A549 (cell line): ENCODE measurements around the gene SERINC5. TPM values are rescaled to one million over a fixed set of nuclear protein-coding genes. Genes with fewer than 3 reads are reported as not detected.

Experiments used
- ATAC-seq, 2 experiments: fragments of 200-7000 bp in 1 of 2; fragments of >200 bp in 1 of 2; cut with Nextera tagmentation in 1 of 2; cut with Tn5 transposase in 1 of 2; 3 replicates each; pipeline versions ENCODE4 v1.8.0 to v1.9.1; 2018 to 2020; ENCODE audit warnings: mild to moderate bottlenecking in 1 of 2, moderate library complexity in 1 of 2
- CTCF ChIA-PET: fragments of 300-600 bp; sonication (Branson Sonifier 250); formaldehyde crosslinking; extraction: SDS; loops from one replicate; lab custom pipeline; 2021; ENCODE audit warnings: antibody characterized with exemption, inconsistent platforms; lab: Yijun Ruan, JAX
- POLR2A ChIA-PET: fragments of 350-600 bp; formaldehyde crosslinking; extraction: SDS; loops from one replicate; lab custom pipeline; 2021; ENCODE audit warnings: antibody characterized with exemption, inconsistent platforms; lab: Yijun Ruan, JAX
- DNase-seq, 2 experiments: peaks; one replicate each; pipeline versions ENCODE4 v3.0.0 to v3.0.0-alpha.2; 2011 to 2016; ENCODE audit warnings: low read depth in 1 of 2, low spot score in 1 of 2
- FAIRE-seq: peaks from 2 replicates; lab custom pipeline; 2011; peaks lifted over from hg19 to GRCh38; lab: Jason Lieb, UNC
- H3K27ac ChIP-seq, 2 experiments: fragments of >200 bp; sonication (Bioruptor Twin); formaldehyde crosslinking; 3 replicates each; pipeline ENCODE4 v1.5.1; 2016 to 2017
- H3K4me1 ChIP-seq: fragments of >200 bp; sonication (Bioruptor Twin); formaldehyde crosslinking; 3 replicates; pipeline ENCODE4 v1.6.1; 2016
- H3K4me2 ChIP-seq: fragments of >200 bp; sonication (Bioruptor Twin); formaldehyde crosslinking; 3 replicates; pipeline ENCODE4 v1.6.1; 2016
- H3K4me3 ChIP-seq: fragments of >200 bp; sonication (Bioruptor Twin); formaldehyde crosslinking; 3 replicates; pipeline ENCODE4 v1.5.1; 2016
- H3K9me3 ChIP-seq: fragments of >200 bp; sonication (Bioruptor Twin); formaldehyde crosslinking; 3 replicates; pipeline ENCODE4 v1.6.1; 2016
- ATOH8 ChIP-seq: fragments of 250-450 bp; sonication (Bioruptor Pico); IDR thresholded peaks from 2 replicates; pipeline ENCODE4 v1.5.0; 2020; ENCODE audit warnings: low read depth, mild to moderate bottlenecking, moderate library complexity
- BCL3 ChIP-seq: fragments of >200 bp; sonication (Bioruptor Twin); formaldehyde crosslinking; IDR thresholded peaks from 3 replicates; pipeline ENCODE4 v1.6.1; 2016
- CHD2 ChIP-seq: fragments of 150-350 bp; IDR thresholded peaks from 2 replicates; pipeline ENCODE4 v1.6.1; 2014; ENCODE audit warnings: low read length; ENCODE audit not compliant: partially characterized antibody
- CTCF ChIP-seq: fragments of >200 bp; sonication (Bioruptor Twin); formaldehyde crosslinking; IDR thresholded peaks from 3 replicates; pipeline ENCODE4 v1.5.1; 2016
- EHMT2 ChIP-seq: fragments of 200-600 bp; sonication (generic); IDR thresholded peaks from 2 replicates; pipeline ENCODE4 v1.6.1; 2016; ENCODE audit warnings: antibody characterized with exemption, low read depth, mild to moderate bottlenecking, moderate library complexity
- ESRRA ChIP-seq: fragments of 150-350 bp; IDR thresholded peaks from 2 replicates; pipeline ENCODE4 v1.6.1; 2014; ENCODE audit warnings: mild to moderate bottlenecking, low read length, borderline replicate concordance
- FOSL2 ChIP-seq, 2 experiments: fragments of 450-650 bp in 1 of 2; fragments of >200 bp in 1 of 2; sonication (Bioruptor Twin) in 1 of 2; formaldehyde crosslinking; IDR thresholded peaks; 2 replicates each; pipeline versions ENCODE4 v1.5.0 to v1.6.1; 2016 to 2020; ENCODE audit warnings: mild to moderate bottlenecking in 1 of 2, moderate library complexity in 1 of 2
- HES2 ChIP-seq: fragments of >200 bp; sonication (Bioruptor Twin); formaldehyde crosslinking; IDR thresholded peaks from 2 replicates; pipeline ENCODE4 v1.6.1; 2016
- HMGXB4 ChIP-seq: fragments of 250-450 bp; sonication (Bioruptor Pico); IDR thresholded peaks from 2 replicates; pipeline ENCODE4 v1.5.0; 2021; ENCODE audit warnings: mild to moderate bottlenecking, moderate library complexity, borderline replicate concordance
- HOXB13 ChIP-seq: fragments of 250-450 bp; sonication (Bioruptor Pico); IDR thresholded peaks from 2 replicates; pipeline ENCODE4 v1.5.0; 2020; ENCODE audit warnings: low read depth, mild to moderate bottlenecking, moderate library complexity
- JUN ChIP-seq, 2 experiments: fragments of >200 bp; sonication (Bioruptor Twin); formaldehyde crosslinking; IDR thresholded peaks; 2 replicates in 1 of 2; 3 replicates in 1 of 2; pipeline ENCODE4 v1.6.1; 2016 to 2017
- MAZ ChIP-seq: fragments of 150-350 bp; IDR thresholded peaks from 2 replicates; pipeline ENCODE4 v1.6.1; 2014; ENCODE audit warnings: antibody characterized with exemption, low read depth, low read length, borderline replicate concordance
- PBX3 ChIP-seq: IDR thresholded peaks from 2 replicates; pipeline ENCODE4 v1.6.1; 2012
- RAD21 ChIP-seq, 2 experiments: fragments of >200 bp in 1 of 2; sonication (Bioruptor Twin) in 1 of 2; formaldehyde crosslinking in 1 of 2; IDR thresholded peaks in 1 of 2; conservative IDR thresholded peaks in 1 of 2; 2 replicates in 1 of 2; 3 replicates in 1 of 2; pipeline ENCODE4 v1.6.1; 2012 to 2018; ENCODE audit warnings: inconsistent platforms in 1 of 2
- RARB ChIP-seq: fragments of 250-450 bp; sonication (Bioruptor Pico); IDR thresholded peaks from 2 replicates; pipeline ENCODE4 v1.8.0; 2021; ENCODE audit warnings: mild to moderate bottlenecking, moderate library complexity
- RCOR1 ChIP-seq: fragments of 150-350 bp; IDR thresholded peaks from 2 replicates; pipeline ENCODE4 v1.6.1; 2014; ENCODE audit warnings: antibody characterized with exemption, low read length, low read depth
- SREBF2 ChIP-seq: fragments of 450-650 bp; IDR thresholded peaks from 2 replicates; pipeline ENCODE4 v1.6.1; 2014; ENCODE audit warnings: mild to moderate bottlenecking, moderate library complexity
- TFCP2L1 ChIP-seq: fragments of 250-450 bp; sonication (Bioruptor Pico); IDR thresholded peaks from 2 replicates; pipeline ENCODE4 v1.5.0; 2021; ENCODE audit warnings: mild to moderate bottlenecking
- ZSCAN20 ChIP-seq: fragments of 250-450 bp; sonication (Bioruptor Pico); IDR thresholded peaks from 2 replicates; pipeline ENCODE4 v1.8.0; 2022; ENCODE audit warnings: mild to moderate bottlenecking, moderate library complexity
- WGBS: methylation state at CpG from one replicate; pipeline ENCODE4 v1.1.6; 2017; ENCODE audit errors: missing lambda C conversion rate; 5-methylcytosine and 5-hydroxymethylcytosine counted together
- polyA plus RNA-seq, 4 experiments: library from polyadenylated mRNA; depleted of rRNA in 3 of 4; stranded (reverse); fragments of >200 nt; fragmentation: RNase III in 1 of 4; extraction: RNeasy Plus Mini Kit Qiagen cat#74134 plus additional on column Dnase treatment in 1 of 4; gene quantifications; 2 replicates in 3 of 4; 3 replicates in 1 of 4; pipeline ENCODE4 v1.2.3, GENCODE V29; 2011 to 2017

Gene SERINC5
- polyA plus RNA-seq, 2 of the 4 experiments (the other 2 are of a cell fraction): 7.0 to 13.4 TPM

- Histone ChIP-seq H3K9me3 (no peaks in the 10 kb centered on the region), H3K27ac (peak overlapping the region in 1 of 2 experiments; percentile 57; a peak in 3 of 6 replicates), H3K4me3 (no peak overlapping the region), H3K4me2 (peak overlapping the region; percentile 68; the same call in 2 of the 3 replicates), H3K4me1 (peaks cover 35% of the 10 kb centered on the region)
- TF ChIP-seq FOSL2 (IDR thresholded peaks at IDR 0.05): no peak
- peak; percentile 53 for TF ChIP-seq FOSL2 (CRISPR knock-in tag; IDR thresholded peaks at IDR 0.05)
- TF ChIP-seq RCOR1: no peak
- DNase-seq (peak in 1 of 2 experiments; percentile 31), FAIRE-seq (no peak), ATAC-seq (peak; percentile 29 to 54; a peak in 2 of 6 replicates)
- ChIA-PET CTCF (interaction anchor here (0.9 kb wide), 1 partner anchor 130 kb away, joined by 3 read pairs; no protein-coding TSS in a partner anchor), POLR2A (no interaction called here)
- WGBS: 15% methylated on average over 3 of the region's 3 CpGs
Observed at GRCh38 chr5:80231243-80231642, 24.6 kb downstream of the SERINC5 start.

GRCh38 chr5:80230269-80230992 is 25.4 kb downstream of the SERINC5 start:
- H3K4me2 ChIP-seq: peak overlapping the region; percentile 68

More at GRCh38 chr5:80230269-80230992, 25.4 kb downstream of the SERINC5 start:
- FAIRE-seq (no peak), ATAC-seq (no peak; a peak in 1 of 6 replicates), DNase-seq (no peak)
- no peaks in the 10 kb centered on the region for H3K9me3 ChIP-seq
- peak overlapping the region in 1 of 2 experiments; percentile 68; a peak in 4 of 6 replicates for H3K27ac ChIP-seq
- ChIA-PET POLR2A (no interaction called here), CTCF (interaction anchor here (0.6 kb wide), 1 partner anchor 26 kb away, joined by 3 read pairs; no protein-coding TSS in a partner anchor)
- WGBS: 65% methylated on average over 7 of the region's 7 CpGs
- no peak overlapping the region for H3K4me3 ChIP-seq
- TF ChIP-seq ZSCAN20 (CRISPR knock-in tag) (no peak), BCL3 (no peak), ATOH8 (no peak), EHMT2 (no peak), SREBF2 (no peak), HOXB13 (CRISPR knock-in tag) (no peak), MAZ (no peak), HMGXB4 (CRISPR knock-in tag) (no peak), CHD2 (no peak), TFCP2L1 (CRISPR knock-in tag) (no peak), JUN (IDR thresholded peaks at IDR 0.05) (no peak), HES2 (no peak), PBX3 (no peak), RARB (CRISPR knock-in tag) (no peak), ESRRA (no peak), CTCF (no peak), RAD21 (conservative IDR thresholded peaks at IDR 0.05 in 1 of 2, IDR thresholded peaks at IDR 0.05 in 1 of 2) (no peak)
- TF ChIP-seq, all 56 proteins: peak for 0
- peaks cover 35% of the 10 kb centered on the region for H3K4me1 ChIP-seq
